ENCODE data around the gene CADPS.

The CADPS gene

DNA sequence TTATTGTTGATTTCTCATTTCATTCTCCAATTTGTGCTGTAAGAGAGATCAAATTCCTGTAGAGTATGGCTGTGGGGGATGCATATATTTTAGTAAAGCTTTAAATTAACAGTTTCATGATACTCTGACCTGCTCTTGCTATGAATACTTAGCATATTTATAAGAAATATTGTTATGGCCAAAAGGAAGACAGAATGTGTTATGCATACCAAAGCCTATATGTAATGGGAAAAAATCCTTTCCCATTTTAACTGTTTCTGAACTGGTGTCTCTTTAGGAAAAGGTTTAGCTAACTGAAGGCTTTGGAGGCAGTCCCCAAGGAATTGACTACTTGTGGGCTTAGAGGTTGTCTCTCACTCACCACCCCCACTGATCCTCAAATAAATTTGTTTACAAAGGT, 59.2 kb downstream of the CADPS start:
- DNase-seq (ENCODE audit: extremely low read depth in 1 of 2, low read depth in 1 of 2), result no peak

DNA sequence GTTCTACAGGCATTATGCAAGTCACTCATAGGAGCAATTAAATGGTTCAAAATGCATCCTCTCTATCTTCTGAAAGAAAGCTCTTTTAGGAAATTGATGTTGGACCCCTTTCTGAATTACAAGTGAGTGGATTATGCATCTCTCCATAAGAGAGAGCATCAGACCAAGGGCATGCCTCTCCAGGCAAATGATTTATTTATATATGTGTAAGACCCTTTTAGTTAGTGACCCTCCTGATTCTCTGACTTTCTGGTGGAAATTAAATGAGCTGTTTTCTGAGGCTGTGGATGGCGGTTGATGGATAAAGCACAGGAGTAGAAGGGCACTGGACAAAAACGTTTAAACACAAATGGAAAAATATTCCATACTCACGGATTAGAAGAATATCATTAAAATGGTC, 62.6 kb downstream of the CADPS start:
- no peak for DNase-seq (ENCODE audit: extremely low read depth in 1 of 2, low read depth in 1 of 2)

DNA sequence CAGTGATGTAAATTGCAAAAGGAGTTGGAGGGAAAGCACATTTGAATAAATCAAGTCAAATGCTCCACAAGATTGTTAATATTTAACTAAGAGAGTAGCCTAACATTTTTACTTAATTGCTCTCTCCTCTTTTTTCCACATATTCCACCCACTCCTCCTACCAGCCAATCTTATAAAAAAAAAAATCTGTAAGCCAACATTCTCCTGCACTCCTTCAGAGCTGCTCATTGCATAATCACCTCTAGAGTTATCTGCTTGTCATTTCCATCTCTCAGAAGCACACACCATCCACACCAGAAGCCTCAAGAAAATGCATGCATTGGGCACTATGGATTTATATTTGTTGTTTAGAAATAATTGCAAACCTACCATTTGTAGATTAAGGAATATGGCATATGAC, 64.1 kb downstream of the CADPS start:
- DNase-seq (ENCODE audit: extremely low read depth in 1 of 2, low read depth in 1 of 2), result no peak

GRCh38 chr3:62809369-62809768, 65.8 kb downstream of the CADPS start:
- no peak for DNase-seq (ENCODE audit: extremely low read depth in 1 of 2, low read depth in 1 of 2)

- no peak for DNase-seq (ENCODE audit: extremely low read depth in 1 of 2, low read depth in 1 of 2)
Observed at GRCh38 chr3:62805580-62806277, 69.5 kb downstream of the CADPS start.

DNA sequence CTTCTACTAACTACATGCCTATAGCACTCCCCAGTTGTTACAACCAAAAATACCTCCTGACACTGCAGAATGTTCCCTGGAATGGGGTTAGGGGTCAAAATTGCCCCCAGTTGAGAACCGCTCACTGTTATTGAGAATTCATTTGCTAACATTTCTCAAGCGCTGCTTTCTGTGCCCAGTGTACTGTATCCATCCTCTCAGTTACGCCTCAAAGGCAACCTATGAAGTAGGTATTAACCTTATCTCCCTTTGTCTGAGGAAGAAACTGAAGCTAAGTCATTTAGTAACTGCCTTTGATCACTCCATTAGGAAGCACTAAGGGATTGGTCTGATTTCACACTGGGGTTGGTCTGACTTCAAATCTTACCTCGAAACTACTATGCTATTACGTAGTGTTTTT, 70.1 kb downstream of the CADPS start:
- DNase-seq (ENCODE audit: extremely low read depth in 1 of 2, low read depth in 1 of 2), result no peak

DNA sequence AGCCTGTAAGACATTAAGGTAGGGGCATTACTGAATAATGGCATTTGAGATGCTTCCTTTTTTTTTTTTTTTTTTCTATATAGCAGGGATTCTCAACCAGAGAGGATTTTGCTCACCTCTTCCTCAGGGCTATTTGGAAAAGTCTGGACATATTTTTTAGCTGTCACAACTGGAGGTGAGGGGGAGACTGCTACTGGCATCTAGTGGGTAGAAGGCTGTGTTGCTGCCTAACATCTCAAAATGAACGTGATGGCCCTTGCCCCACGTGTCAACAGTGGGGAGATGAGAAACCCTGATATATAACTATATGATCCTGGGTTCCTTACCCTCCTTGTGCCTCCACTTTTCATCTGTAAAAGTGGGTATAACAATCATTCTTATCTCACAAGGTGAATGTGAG, 71.9 kb downstream of the CADPS start:
- DNase-seq (ENCODE audit: extremely low read depth in 1 of 2, low read depth in 1 of 2), result no peak

DNA sequence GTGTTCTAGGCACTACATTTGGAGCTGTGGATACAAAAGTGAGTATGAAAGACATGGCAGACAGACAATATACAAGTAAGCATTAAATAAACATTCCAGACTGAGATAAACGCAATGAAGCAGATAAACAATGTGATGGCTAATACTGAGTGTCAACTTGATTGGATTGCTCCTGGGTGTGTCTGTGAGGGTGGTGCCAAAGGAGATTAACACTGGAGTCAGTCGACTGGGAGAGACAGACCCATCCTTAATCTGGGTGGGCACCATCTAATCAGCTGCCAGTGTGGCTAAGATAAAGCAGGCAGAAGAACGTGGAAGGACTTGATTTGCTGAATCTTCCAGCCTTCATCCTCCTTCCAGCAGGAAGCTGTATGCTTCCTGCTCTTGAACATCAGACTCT, 77.2 kb downstream of the CADPS start:
- no peak for DNase-seq (ENCODE audit: extremely low read depth in 1 of 2, low read depth in 1 of 2)

- no peak for DNase-seq (ENCODE audit: extremely low read depth in 1 of 2, low read depth in 1 of 2)
Observed at GRCh38 chr3:62797132-62797531, 78.1 kb downstream of the CADPS start.

GRCh38 chr3:62795978-62796657, 79.1 kb downstream of the CADPS start:
- no peak for DNase-seq (ENCODE audit: extremely low read depth in 1 of 2, low read depth in 1 of 2)

DNA sequence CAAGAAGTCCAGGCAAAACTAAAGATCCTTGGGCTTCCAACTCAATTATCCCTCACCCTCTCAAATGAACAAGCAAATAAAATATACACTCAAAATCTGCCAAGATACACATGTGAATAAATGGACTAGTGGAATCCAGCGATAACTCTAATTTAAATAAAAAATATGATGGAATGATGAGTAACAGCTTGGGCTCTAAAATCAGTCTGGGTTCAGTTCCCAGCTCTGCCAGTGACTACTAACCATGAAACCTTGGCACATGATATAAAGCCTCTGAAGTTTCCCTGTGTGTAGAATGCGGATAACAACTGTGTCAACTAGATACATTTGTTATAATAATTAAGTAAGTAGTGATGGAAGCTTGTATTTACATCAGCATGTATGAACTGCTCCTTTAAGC, 81.3 kb downstream of the CADPS start:
- DNase-seq (ENCODE audit: extremely low read depth in 1 of 2, low read depth in 1 of 2), result no peak

- no peak for DNase-seq (ENCODE audit: extremely low read depth in 1 of 2, low read depth in 1 of 2)
Observed at GRCh38 chr3:62785384-62785783, 89.8 kb downstream of the CADPS start.

DNA sequence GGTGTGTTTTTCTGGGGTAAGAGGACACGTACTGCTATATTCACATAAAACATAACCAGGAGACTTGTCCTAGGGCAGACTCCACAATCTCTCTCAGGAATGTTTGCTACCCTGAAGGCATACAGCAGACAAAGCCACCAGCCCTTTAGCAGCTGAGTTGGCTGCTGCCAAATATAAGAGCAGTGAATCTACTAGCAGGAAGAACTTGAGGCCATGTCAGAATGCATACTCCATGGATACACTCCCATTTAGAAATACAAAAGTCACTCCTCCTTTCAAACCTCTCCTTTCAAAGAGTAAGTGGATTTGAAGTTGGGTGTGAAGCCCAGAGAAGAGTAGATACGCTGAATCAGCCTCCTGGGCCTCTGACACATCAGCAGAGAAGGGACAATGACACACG, 94.1 kb downstream of the CADPS start:
- DNase-seq (ENCODE audit: extremely low read depth in 1 of 2, low read depth in 1 of 2), result no peak

DNA sequence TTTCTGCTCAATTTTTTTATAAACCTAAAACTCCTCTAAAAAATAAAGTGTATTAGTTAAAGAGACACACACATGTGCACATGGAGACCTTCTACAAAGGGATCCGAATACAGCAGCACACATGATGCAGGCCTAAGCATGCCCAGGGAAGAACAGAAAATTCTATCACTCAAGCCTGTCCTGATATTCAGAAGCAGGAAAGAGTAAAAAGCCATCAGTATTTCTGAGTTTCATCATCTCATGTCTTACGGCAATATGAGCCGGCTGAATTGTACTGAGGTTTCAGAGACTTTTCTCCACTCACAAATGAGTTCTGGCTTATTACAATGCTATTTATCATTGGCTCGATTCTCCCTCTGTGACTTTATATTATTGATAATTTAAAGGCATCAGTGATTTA, 97.5 kb downstream of the CADPS start:
- no peak for DNase-seq (ENCODE audit: extremely low read depth in 1 of 2, low read depth in 1 of 2)

DNA sequence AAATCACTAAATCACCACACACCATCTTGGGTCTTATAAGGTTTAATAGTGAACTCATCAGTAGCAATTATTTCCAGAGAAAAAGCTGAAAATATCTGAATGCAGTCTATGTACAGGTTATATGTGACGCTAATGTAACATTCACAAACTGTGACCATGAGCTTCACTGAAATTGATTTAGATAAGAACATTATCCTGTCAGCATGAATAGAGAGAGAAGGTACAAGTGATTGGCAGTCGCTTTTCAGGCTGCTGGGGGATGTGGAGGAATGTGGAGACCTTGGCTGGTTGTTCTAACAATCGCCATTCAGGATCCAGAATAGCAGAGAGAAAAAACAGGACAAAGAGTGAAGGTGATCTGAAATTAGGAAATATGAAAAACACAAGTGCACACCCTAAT, 98.1 kb downstream of the CADPS start:
- no peak for DNase-seq (ENCODE audit: extremely low read depth in 1 of 2, low read depth in 1 of 2)

- DNase-seq (ENCODE audit: extremely low read depth in 1 of 2, low read depth in 1 of 2), result no peak
Observed at GRCh38 chr3:62774221-62774620, 101.0 kb downstream of the CADPS start.

- DNase-seq (ENCODE audit: extremely low read depth in 1 of 2, low read depth in 1 of 2), result no peak
Observed at GRCh38 chr3:62771331-62772072, 103.7 kb downstream of the CADPS start.

GRCh38 chr3:62768896-62769295, 106.3 kb downstream of the CADPS start:
- no peak for DNase-seq (ENCODE audit: extremely low read depth in 1 of 2, low read depth in 1 of 2)

DNA sequence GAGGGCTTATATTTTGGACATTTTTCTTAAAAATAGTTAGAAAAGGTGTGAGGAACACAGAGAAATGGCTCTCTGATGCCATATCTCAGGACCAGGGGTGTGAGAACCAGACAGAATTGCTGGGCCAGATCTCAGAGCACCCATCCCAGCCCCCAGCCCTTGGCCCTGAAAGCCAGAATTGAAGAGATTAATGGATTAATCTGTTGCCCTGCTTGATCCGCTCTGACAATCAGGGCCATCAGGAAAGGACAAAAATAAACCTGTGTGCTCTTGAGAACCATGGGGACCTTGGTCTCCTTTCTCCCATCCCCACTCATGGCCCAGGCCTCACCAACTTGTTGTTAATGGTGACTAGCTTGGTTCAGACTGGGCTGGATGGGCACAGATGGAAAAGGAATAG, 113.5 kb downstream of the CADPS start:
- DNase-seq (ENCODE audit: extremely low read depth in 1 of 2, low read depth in 1 of 2), result no peak

GRCh38 chr3:62761311-62761710, 113.9 kb downstream of the CADPS start:
- no peak for DNase-seq (ENCODE audit: extremely low read depth in 1 of 2, low read depth in 1 of 2)

- no peak for DNase-seq (ENCODE audit: extremely low read depth in 1 of 2, low read depth in 1 of 2)
Observed at GRCh38 chr3:62758296-62759066, 116.7 kb downstream of the CADPS start.

Measured in stimulated activated CD8-positive, alpha-beta memory T cell treated with anti-CD3 and anti-CD28 coated beads, Interleukin-7, amount 100 ng/mL, for 48 hours (primary cell).